ENCODE results near the gene YARS1.

Gene YARS1

GRCh38 chr1:32772281-32773017, 44.7 kb downstream of the YARS1 start:
- TF ChIP-seq, protein P1, sequence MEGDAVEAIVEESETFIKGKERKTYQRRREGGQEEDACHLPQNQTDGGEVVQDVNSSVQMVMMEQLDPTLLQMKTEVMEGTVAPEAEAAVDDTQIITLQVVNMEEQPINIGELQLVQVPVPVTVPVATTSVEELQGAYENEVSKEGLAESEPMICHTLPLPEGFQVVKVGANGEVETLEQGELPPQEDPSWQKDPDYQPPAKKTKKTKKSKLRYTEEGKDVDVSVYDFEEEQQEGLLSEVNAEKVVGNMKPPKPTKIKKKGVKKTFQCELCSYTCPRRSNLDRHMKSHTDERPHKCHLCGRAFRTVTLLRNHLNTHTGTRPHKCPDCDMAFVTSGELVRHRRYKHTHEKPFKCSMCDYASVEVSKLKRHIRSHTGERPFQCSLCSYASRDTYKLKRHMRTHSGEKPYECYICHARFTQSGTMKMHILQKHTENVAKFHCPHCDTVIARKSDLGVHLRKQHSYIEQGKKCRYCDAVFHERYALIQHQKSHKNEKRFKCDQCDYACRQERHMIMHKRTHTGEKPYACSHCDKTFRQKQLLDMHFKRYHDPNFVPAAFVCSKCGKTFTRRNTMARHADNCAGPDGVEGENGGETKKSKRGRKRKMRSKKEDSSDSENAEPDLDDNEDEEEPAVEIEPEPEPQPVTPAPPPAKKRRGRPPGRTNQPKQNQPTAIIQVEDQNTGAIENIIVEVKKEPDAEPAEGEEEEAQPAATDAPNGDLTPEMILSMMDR (IDR thresholded peaks at IDR 0.05): no peak

DNA sequence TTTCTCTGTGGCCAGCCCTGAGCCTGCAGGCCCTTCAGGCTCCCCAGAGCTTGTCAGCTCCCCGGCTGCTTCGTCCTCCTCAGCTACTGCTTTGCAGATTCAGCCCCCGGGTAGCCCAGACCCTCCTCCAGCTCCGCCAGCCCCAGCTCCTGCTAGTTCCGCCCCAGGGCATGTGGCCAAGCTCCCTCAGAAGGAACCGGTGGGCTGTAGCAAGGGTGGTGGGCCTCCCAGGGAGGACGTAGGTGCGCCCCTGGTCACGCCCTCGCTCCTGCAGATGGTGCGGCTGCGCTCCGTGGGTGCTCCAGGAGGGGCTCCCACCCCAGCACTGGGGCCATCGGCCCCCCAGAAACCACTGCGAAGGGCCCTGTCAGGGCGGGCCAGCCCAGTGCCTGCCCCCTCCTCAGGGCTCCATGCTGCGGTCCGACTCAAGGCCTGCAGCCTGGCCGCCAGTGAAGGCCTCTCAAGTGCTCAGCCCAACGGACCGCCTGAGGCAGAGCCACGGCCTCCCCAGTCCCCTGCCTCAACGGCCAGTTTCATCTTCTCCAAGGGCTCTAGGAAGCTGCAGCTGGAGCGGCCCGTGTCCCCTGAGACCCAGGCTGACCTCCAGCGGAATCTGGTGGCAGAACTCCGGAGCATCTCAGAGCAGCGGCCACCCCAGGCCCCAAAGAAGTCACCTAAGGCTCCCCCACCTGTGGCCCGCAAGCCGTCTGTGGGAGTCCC, 45.4 kb downstream of the YARS1 start:
- TF ChIP-seq, protein P1 (IDR thresholded peaks at IDR 0.05): no peak

DNA sequence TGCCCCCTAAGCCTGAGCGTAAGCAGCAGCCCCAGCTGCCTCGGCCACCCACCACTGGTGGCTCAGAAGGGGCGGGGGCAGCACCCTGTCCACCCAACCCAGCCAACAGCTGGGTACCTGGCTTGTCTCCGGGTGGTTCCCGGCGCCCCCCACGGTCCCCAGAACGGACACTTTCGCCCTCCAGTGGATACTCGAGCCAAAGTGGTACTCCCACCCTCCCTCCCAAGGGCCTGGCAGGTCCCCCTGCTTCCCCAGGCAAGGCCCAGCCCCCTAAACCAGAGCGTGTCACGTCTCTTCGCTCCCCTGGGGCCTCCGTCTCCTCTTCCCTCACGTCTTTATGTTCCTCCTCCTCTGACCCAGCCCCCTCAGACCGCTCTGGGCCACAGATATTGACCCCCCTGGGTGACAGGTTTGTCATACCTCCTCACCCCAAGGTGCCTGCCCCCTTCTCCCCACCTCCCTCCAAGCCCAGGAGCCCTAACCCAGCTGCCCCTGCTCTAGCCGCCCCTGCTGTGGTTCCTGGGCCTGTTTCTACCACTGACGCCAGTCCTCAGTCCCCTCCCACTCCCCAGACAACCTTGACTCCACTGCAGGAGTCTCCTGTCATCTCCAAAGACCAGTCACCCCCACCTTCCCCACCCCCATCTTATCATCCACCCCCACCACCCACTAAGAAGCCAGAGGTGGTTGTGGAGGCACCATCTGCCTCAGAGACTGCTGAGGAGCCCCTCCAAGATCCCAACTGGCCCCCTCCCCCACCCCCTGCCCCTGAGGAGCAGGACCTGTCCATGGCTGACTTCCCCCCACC, 46.2 kb downstream of the YARS1 start:
- TF ChIP-seq, protein P1 (IDR thresholded peaks at IDR 0.05): no peak

DNA sequence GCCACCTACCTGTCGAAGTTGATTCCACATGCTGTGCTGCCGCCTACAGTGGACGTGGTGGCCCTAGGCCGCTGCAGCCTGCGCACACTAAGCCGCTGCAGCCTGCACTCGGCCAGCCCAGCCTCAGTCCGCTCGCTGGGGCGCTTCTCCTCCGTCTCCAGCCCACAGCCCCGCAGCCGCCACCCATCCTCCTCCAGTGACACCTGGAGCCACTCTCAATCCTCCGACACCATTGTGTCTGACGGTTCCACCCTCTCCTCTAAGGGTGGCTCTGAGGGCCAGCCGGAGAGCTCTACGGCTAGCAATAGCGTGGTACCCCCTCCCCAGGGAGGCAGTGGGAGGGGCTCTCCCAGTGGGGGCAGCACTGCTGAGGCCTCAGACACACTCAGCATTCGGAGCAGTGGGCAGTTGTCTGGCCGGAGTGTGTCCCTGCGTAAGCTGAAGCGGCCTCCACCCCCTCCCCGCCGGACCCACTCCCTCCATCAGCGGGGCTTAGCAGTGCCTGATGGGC, 46.9 kb downstream of the YARS1 start:
- TF ChIP-seq, protein P1 (IDR thresholded peaks at IDR 0.05): no peak

DNA sequence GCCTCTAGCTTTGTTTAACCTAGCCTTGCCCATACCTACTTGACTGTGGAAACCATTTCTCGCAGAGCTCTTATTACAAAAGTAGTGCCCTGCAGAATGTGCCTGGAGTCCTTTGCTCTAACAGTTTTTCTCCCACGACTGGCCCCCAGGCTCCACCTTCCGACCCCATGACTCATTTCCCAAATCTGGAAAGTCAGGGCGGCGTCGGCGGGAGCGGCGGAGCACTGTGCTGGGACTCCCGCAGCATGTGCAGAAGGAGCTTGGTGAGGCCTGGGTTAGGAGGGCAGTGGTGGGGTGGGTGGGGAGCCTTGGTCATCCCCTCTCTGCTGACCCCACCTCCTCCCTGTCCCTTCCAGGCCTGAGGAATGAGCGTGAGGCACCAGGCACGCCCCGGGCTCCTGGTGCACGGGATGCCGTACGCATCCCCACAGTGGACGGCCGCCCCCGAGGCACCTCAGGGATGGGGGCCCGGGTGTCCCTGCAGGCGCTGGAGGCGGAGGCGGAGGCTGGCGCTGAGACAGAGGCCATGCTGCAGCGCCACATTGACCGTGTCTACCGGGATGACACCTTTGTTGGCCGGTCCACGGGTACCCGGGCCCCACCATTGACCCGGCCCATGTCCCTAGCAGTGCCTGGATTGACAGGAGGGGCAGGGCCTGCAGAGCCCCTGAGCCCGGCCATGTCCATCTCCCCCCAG, 47.5 kb downstream of the YARS1 start:
- TF ChIP-seq, protein P1 (IDR thresholded peaks at IDR 0.05): no peak

DNA sequence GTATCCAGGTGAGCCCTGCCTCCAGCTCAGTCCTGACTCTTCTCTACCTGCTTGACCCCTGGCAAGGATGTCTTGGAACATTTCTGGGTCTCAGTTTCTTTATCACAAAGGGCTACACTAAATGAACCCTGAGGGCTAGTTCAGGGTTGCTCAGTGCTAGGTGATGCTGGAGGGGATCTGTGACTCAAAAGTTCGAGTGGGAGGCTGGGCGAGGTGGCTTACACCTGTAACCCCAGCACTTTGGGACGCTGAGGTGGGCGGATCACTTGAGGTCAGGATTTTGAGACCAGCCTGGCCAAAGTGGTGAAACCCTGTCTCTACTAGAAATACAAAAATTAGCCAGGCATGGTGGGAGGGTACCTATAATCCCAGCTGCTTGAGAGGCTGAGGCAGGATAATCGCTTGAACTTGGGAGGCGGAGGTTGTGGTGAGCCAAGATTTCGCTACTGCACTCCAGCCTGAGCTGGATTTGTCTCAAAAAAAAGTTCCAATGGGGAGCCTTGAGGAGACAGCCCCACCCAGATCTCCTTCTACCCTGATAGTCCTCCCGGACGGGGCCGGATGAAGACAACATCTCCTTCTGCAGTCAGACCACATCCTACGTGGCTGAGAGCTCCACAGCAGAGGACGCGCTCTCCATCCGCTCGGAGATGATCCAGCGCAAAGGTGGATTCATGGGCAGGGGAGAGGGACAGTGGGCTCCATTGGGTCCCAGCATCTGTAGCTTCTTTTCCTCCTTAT, 48.9 kb downstream of the YARS1 start:
- TF ChIP-seq, protein P1 (IDR thresholded peaks at IDR 0.05): no peak
